IPS-NIHi7 (cell line): ENCODE measurements around the gene PHACTR1.

Experiments used
- DNase-seq: peaks from one replicate; pipeline ENCODE4 v3.0.0; 2012; ENCODE audit warnings: mixed read lengths; ENCODE audit errors: extremely low spot score

The PHACTR1 gene

GRCh38 chr6:13027207-13027606 is 310.6 kb downstream of the PHACTR1 start:
- DNase-seq: no peak

GRCh38 chr6:13030396-13030795 is 313.8 kb downstream of the PHACTR1 start:
- no peak for DNase-seq

GRCh38 chr6:13032566-13032965 is 316.0 kb downstream of the PHACTR1 start:
- DNase-seq: no peak

GRCh38 chr6:13033145-13033544 is 316.6 kb downstream of the PHACTR1 start:
- DNase-seq: no peak

GRCh38 chr6:13034316-13034715 is 317.7 kb downstream of the PHACTR1 start:
- DNase-seq: no peak

GRCh38 chr6:13035606-13036005 is 319.0 kb downstream of the PHACTR1 start:
- DNase-seq: no peak

- no peak for DNase-seq
Observed at GRCh38 chr6:13038315-13038714, 321.7 kb downstream of the PHACTR1 start.

- DNase-seq: no peak
Observed at GRCh38 chr6:13038741-13039190, 322.2 kb downstream of the PHACTR1 start.

- DNase-seq: peak; percentile 55
Observed at GRCh38 chr6:13044390-13044789, 327.8 kb downstream of the PHACTR1 start.

GRCh38 chr6:13044896-13045295 is 328.3 kb downstream of the PHACTR1 start:
- no peak for DNase-seq

- no peak for DNase-seq
Observed at GRCh38 chr6:13045676-13046075, 329.1 kb downstream of the PHACTR1 start.

GRCh38 chr6:13046084-13046483 is 329.5 kb downstream of the PHACTR1 start:
- DNase-seq: no peak

GRCh38 chr6:13048113-13048512 is 331.5 kb downstream of the PHACTR1 start:
- no peak for DNase-seq

GRCh38 chr6:13049666-13050254 is 333.2 kb downstream of the PHACTR1 start:
- DNase-seq: peak; percentile 20

- DNase-seq: no peak
Observed at GRCh38 chr6:13053006-13053461, 336.5 kb downstream of the PHACTR1 start.

- DNase-seq: no peak
Observed at GRCh38 chr6:13058051-13058450, 341.5 kb downstream of the PHACTR1 start.

- DNase-seq: no peak
Observed at GRCh38 chr6:13059026-13059425, 342.5 kb downstream of the PHACTR1 start.

- DNase-seq: no peak
Observed at GRCh38 chr6:13063300-13063918, 346.8 kb downstream of the PHACTR1 start.

- no peak for DNase-seq
Observed at GRCh38 chr6:13065581-13065980, 349.0 kb downstream of the PHACTR1 start.

- no peak for DNase-seq
Observed at GRCh38 chr6:13066050-13066449, 349.5 kb downstream of the PHACTR1 start.

- no peak for DNase-seq
Observed at GRCh38 chr6:13066820-13067219, 350.3 kb downstream of the PHACTR1 start.

GRCh38 chr6:13068586-13069210 is 352.1 kb downstream of the PHACTR1 start:
- DNase-seq: no peak
